COLO668 (cell line): Measurements from ENCODE around the gene HDAC8.
"Not testable (repeated sequence)": the region's sequence is repeated elsewhere in the genome, so short reads cannot be mapped to it uniquely, and the experiment has no call there.

Experiments used
- DNase-seq: peaks from one replicate; lab custom pipeline; 2025; ENCODE audit not compliant: unreplicated experiment; lab: John Stamatoyannopoulos, UW

The HDAC8 gene

DNA sequence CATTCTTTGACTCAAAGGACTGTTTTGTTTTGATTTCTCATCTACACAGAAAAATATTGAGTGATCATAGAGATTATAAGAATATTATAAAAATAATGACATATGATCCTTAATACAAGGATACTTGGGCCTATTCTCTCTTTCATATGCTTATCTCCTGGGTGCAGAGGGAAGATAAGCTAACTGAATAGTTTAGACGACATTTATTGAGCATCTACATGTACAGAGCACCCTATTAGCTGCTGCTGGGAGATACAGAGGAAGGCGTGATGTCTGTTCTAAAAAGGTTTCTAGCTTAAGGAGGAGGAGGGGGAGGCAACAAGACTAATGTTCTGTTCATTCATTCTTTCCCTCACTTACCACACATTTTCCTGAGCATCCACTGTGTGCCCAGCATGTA is 106.8 kb downstream of the HDAC8 start:
- DNase-seq: no peak

GRCh38 chrX:72461766-72462165 is 110.9 kb downstream of the HDAC8 start:
- no peak for DNase-seq

GRCh38 chrX:72461288-72461687 is 111.4 kb downstream of the HDAC8 start:
- no peak for DNase-seq

DNA sequence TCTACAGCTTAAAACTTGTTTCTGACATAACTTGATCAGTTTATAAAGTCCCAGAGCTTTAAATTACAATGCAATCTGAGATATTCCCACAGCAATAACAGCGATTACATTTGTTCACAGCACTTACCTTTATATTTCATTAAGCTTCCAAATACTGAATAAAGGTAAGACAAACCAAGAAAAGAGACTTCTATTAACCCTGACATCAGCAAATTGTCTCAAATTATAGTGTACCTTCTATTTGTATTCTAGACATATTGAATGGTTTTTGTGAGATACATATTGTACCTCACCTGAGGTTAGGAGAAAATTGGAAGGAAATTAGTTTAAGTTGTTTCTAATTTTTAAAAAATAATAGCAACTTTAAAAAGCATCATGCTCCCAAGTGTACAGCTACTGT is 111.9 kb downstream of the HDAC8 start:
- no peak for DNase-seq

- DNase-seq: not testable (repeated sequence)
Measured at GRCh38 chrX:72449034-72449433, 123.6 kb downstream of the HDAC8 start.

GRCh38 chrX:72440764-72441163 is 131.9 kb downstream of the HDAC8 start:
- DNase-seq: not testable (repeated sequence)

DNA sequence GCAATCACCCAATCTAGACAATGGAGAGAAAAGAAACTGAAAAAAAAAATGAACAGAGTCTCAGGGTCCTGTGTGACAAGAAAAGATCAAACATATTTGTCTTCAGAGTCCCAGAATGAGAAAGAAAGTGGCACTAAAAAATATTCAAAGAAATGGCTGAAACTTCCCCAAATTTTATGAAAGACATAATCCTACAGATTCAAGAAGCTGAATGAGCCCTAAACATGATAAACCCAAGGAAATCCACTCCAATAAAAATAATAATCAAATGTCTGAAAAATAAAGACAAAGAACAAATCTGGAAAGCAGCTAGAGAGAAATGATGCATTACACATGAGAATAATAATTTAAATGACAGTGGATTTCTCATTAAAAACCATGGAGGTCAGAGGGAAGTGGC is 136.6 kb downstream of the HDAC8 start:
- no peak for DNase-seq

DNA sequence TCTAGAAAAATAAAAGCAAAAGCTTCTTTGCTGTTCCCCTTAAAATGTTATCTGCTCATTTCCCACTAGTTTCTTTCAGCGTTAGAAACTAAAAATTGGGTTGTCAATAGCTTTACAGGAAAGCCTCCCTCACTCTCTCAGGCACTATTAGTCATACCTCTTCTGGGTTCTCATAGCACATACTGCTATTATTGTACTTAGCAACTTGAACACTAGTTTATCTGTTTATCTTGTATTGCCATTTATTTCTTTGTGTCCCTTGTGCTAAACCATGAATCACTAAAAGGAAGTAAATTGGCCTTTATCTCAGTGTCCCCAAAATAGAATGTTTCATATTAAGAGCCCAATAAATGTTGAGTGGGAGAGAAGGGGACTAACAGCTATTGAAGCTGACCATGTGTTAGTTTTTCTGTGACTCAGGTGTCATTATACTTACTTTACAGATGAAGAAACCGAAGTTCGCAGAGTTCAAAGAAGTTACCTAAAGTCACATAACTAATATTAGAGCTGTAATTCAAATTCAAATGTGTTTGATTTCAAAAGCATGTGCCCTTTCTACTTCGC is 142.2 kb downstream of the HDAC8 start:
- no peak for DNase-seq

- DNase-seq: no peak
Measured at GRCh38 chrX:72421797-72422196, 150.8 kb downstream of the HDAC8 start.

DNA sequence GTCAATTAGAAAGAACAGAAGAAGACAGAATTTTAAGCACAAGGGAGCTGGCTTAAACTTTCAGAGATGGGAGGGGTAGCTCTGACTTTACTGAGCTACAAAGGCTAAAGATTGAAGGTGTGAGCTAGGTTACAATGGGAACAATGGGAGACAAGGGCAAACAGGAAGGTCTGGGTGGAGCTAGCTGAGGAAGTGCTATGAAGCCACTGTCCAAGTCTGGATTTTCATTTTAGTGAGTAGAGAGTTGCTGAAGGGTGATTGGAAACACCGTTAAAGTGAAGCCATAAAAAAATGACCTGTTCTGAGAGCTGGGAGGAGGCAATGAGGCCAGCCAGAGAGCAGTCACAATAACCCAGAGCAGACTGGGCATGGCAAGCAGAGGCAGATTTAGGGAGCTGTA is 162.7 kb downstream of the HDAC8 start:
- DNase-seq: no peak

DNA sequence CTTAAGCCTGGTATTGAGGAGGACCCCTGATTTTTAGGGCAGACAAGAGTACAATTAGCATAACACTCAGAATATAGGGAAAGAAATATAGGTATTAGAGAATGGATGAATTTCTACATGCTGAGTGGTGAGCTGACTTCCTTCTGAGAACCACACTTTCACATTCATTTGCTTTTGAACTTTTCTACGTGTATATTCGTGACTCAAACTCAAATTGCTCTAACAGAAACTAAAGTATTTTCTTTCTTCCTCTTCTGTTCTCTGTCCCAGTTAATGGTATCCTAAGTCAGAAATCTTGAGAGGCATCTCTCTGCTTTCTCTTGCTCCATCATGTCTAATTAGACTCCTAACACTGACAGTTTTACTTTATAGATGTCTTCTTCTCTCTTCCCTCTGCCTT is 163.8 kb downstream of the HDAC8 start:
- DNase-seq: no peak

DNA sequence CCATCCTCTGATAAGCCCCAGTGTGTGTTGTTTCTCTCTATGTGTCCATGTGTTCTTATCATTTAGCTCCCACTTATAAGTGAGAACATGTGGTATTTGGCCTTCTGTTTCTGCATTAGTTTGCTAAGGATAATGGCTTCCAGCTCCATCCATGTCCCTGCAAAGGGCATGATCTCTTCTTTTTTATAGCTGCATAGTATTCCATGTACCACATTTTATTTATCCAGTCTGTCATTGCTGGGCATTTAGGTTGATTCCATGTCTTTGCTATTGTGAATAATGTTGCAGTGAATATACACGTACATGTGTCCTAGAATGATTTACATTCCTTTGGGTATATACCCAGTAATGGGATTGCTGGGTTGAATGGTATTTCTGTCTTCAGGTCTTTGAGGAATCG is 167.5 kb downstream of the HDAC8 start:
- DNase-seq: not testable (repeated sequence)

DNA sequence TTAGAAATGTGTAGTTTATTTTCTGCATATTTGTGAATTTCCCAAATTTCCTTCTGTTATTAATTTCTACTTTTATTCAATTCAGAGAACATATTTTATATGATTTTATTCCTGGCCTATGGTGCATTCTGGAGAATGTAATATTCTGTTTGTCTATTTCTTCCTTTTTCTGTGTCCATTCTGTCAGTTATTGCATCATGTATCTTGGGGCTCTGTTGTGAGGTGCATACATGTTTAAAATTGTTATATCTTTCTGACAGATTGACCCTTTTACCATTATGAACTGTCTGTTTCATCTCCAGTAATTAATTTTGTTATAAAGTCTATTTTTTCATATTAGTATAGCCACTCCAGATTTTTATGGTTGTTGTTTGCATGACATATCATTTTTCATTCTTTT is 170.0 kb downstream of the HDAC8 start:
- no peak for DNase-seq

- no peak for DNase-seq
Measured at GRCh38 chrX:72399816-72400215, 172.8 kb downstream of the HDAC8 start.

GRCh38 chrX:72396117-72396516 is 176.5 kb downstream of the HDAC8 start:
- no peak for DNase-seq

- no peak for DNase-seq
Measured at GRCh38 chrX:72395237-72395636, 177.4 kb downstream of the HDAC8 start.

GRCh38 chrX:72394518-72395170 is 178.0 kb downstream of the HDAC8 start:
- no peak for DNase-seq

DNA sequence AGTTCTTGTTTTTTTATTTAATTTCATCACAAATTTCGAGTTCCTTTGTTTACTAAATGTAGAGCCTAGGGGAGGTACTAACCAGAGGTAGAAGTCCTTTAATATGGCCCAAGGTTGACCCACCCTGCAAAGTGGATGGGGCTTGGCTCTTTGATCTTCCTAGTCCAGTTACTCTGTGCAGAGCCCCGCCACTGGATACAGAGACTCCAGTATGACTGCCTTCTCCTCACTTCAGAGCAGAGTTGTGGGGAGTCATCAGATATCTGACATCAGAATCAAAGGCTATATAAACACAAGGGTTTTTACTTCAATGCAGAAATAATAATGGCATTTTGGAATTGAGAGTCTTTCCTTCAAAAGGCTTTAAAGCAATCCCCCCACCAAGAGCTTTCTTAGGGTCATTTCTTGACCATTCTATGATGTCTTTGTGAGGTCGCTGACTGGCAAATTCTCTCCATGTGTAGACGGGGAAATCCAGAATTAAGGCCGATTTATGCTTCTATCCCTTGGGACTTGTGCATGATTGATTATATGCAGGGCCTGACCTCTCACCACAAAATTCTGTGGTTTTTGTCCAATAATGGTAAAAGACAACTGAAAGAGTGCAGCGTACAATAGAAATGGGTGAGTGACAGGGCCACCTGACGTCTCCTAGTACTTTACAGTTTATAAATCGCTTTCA is 178.7 kb downstream of the HDAC8 start:
- DNase-seq: no peak

- DNase-seq: no peak
Measured at GRCh38 chrX:72392816-72393800, 179.5 kb downstream of the HDAC8 start.

DNA sequence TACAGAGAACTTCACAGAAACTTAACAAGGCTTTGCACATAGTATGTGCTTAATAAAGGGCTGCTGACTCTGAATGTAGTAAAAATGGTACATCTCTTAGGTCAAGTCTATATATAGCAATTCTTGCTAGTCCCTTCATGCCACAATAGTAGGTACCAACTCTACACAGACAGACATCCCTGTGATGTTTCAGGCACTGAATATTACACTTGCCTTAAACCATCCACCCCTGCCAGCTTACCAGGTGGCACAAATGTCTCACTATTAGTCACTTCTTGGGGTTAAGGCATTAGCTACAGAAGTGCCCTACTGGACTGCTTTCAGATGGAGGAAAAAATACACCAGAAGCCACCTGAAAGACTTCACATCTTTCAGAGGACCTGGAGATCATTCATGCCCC is 180.6 kb downstream of the HDAC8 start:
- DNase-seq: no peak

GRCh38 chrX:72387247-72387646 is 185.4 kb downstream of the HDAC8 start:
- no peak for DNase-seq
